GM21717 (cell line): ENCODE data around the gene PSKH1.

Source experiments
- ATAC-seq: cut with Tn5 transposase; IDR thresholded peaks from one replicate; pipeline ENCODE4 v1.9.1; 2021; ENCODE audit warnings: mild to moderate bottlenecking, moderate library complexity; ENCODE audit not compliant: unreplicated experiment

Gene PSKH1

DNA sequence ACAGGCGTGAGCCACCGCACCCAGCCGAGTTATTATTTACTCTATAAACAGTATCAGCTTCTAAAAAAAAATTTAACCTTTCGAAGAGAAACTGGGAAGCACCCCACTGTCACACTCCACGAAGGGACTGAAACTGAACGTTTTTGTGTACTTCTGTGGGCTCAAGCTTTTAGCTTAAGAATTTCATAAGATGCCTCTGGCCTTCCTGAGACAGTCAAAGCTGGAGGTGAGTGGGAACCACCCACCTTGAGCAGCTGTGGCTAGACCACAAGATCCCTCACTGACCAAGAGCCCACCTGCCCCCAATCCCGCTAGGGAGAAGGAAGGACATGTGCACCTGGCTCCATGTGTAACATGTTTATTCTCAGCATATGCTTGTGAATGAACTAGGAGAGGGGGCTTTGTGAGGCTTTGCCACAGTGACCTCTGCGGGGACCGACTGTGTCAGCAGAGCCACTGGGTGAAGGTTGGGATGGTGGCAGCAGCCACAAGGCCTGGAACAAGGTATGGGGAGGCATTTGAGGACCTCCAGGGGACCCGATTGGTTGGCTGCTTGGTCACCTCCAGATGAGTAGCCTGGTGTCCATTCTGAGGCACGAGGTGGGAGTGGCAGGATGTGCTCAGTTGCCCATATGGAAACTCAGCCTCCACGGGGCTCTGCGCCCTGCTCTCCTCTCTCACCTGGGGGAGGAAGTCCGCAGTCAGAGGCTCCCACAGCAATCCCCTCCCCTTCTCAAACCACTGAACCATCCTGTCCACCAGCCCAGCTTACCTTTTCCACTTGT is 82.5 kb downstream of the PSKH1 start:
- no peak for ATAC-seq

DNA sequence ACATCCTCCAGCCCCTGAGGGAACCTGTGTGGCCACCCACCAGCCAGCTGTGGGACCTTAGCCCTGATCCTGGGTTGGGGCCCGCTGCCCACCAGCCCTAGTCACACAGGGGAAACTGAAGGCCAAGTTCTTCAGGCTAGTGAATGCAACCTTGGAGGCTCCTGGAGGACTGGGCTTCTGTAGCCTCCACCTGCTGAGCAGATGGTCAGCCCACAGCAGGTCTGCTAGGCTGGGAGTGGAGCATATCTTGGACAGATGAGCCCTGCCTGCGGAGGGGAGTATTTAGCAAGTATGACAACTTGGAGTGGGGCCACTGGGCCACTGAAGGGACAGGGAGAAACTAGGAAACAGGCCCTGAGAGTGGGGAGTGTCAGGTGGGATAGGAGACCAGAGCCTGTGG is 83.2 kb downstream of the PSKH1 start:
- ATAC-seq: no peak

DNA sequence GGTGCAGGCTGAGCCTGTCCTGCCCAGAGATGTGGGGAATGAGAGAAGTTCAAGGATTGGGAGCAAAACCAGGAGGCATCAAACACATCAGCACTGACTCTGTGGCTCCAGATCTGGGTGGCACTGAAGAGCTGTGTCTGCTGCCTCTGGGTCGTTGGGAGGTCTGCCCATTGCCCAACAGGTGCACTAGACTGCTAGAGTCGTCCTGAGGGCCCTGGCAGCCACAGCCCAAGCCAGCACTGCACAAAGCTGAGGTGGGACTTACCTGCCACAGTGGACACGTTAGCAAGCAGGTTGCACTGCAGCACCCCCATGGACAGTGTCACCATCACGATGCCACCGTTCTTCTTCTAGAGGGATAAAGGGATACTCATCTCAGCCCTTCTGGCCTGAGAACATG is 84.0 kb downstream of the PSKH1 start:
- no peak for ATAC-seq

DNA sequence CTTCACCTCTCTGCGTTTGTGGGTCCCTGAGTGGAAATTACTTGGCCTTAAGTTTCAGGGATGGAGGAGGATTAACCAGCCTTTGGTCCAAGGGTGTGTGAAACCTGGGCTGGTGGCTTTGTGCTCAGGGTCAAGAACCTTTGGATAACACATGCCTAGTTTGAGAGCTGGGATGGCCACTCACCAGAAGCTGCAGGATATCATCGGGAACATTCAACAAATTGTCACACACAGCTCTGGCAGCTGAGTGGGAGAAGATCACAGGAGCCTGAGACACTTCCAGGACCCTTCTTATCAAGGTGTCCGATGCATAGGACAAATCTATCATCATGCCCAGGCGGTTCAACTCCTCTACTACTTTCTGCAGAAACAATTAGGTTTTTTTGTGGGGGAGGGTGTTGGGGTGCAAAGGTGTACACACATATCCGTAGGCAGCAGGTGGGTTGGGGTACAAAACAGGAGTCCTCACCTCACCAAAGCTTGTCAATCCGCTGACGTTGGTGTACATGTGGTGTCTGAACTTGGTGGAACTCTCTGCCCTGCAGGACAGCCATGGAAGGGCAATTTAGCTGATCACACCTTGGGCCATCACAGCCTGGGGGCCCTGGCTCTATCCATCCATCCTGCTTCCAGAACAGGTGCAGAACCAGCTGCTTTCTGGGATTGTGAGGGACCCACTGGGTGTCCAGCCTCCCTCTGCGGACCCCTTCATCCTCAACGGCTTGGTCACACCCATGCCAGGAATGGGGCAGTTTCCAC is 84.6 kb downstream of the PSKH1 start:
- no peak for ATAC-seq
